Measurements from ENCODE around the gene PRMT1. TPM values are rescaled to one million over a fixed set of nuclear protein-coding genes. Genes with fewer than 3 reads are reported as not detected.

The PRMT1 gene
- total and polyA plus RNA-seq, 9 of the 15 experiments (the other 6 are each of a cell fraction or from before 2014, with no cell fraction given), result 13.3 to 464 (median 326) TPM

GRCh38 chr19:49637821-49638738, 39.0 kb upstream of the PRMT1 start (continued):
- TF ChIP-seq KDM2B (CRISPR knock-in tag; IDR thresholded peaks at IDR 0.05) (no peak), BCOR (IDR thresholded peaks at IDR 0.05) (peak; percentile 80), KDM5B (IDR thresholded peaks at IDR 0.05; ENCODE audit: insufficient replicate concordance, low read depth, low read length) (no peak), HDAC1 (IDR thresholded peaks at IDR 0.05) (peak in 1 of 2 experiments; percentile 12; a peak in 1 of 4 replicates), ZHX1 (conservative IDR thresholded peaks at IDR 0.05; ENCODE audit: low read length) (no peak), CTCFL (IDR thresholded peaks at IDR 0.05; ENCODE audit: borderline replicate concordance, insufficient read depth, low read depth, low read length, poor library complexity, severe bottlenecking) (no peak)
